Osteocyte (in vitro differentiated cells): ENCODE measurements around the gene MRO. TPM values are rescaled to one million over a fixed set of nuclear protein-coding genes. Genes with fewer than 3 reads are reported as not detected.

Experiments used
- DNase-seq: peaks from one replicate; pipeline ENCODE4 v3.0.0; 2021; ENCODE audit warnings: mixed read lengths; ENCODE audit not compliant: unreplicated experiment; ENCODE audit errors: extremely low spot score
- H3K27ac Mint-ChIP-seq: one replicate; pipeline ENCODE4 v1.8.0; 2021; ENCODE audit warnings: mild to moderate bottlenecking, mixed read lengths; ENCODE audit not compliant: unreplicated experiment
- H3K27me3 Mint-ChIP-seq: one replicate; pipeline ENCODE4 v1.8.0; 2021; ENCODE audit warnings: mixed read lengths; ENCODE audit not compliant: unreplicated experiment
- H3K36me3 Mint-ChIP-seq: one replicate; pipeline ENCODE4 v1.8.0; 2021; ENCODE audit warnings: mixed read lengths; ENCODE audit not compliant: unreplicated experiment
- H3K4me1 Mint-ChIP-seq: one replicate; pipeline ENCODE4 v1.8.0; 2021; ENCODE audit warnings: mixed read lengths; ENCODE audit not compliant: unreplicated experiment
- H3K4me3 Mint-ChIP-seq: one replicate; pipeline ENCODE4 v1.8.0; 2021; ENCODE audit warnings: mild to moderate bottlenecking, moderate library complexity, mixed read lengths; ENCODE audit not compliant: unreplicated experiment
- H3K9me3 Mint-ChIP-seq: one replicate; pipeline ENCODE4 v1.8.0; 2021; ENCODE audit warnings: mixed read lengths; ENCODE audit not compliant: unreplicated experiment
- total RNA-seq: library from RNA; stranded (reverse); gene quantifications from 2 replicates; pipeline ENCODE4 v1.2.1, GENCODE V29; 2021
- TF ChIP-seq, protein P1 (sequence below): fragments of 200-600 bp; sonication (generic); IDR thresholded peaks from 2 replicates; pipeline ENCODE4 v1.5.0; 2021; ENCODE audit warnings: antibody characterized with exemption, mild to moderate bottlenecking, moderate library complexity

Gene MRO
- total RNA-seq, 1 donor from 2014 or later = not detected

DNA sequence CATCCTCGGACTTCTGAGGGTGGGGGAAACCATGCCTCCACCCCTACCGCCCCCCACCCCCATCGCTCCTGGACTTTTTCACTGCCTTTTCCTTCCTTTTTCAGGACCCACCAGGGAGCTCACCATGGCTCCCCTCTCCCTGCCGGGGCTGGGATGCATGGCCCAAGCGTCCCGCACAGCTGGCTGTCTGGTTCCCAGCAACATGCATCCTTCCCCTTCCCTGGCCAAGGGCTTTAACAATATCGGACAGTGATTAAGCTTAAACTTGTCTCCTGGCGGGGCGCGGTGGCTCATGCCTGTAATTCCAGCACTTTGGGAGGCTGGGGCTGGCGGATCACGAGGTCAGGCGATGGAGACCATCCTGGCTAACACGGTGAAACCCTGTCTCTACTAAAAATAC is 44.1 kb downstream of the MRO start:
- H3K27ac Mint-ChIP-seq = no peak overlapping the region
- peaks cover 36% of the 10 kb centered on the region for H3K27me3 Mint-ChIP-seq
- H3K9me3 Mint-ChIP-seq = no peaks in the 10 kb centered on the region
- DNase-seq = no peak
- H3K36me3 Mint-ChIP-seq = no peaks in the 10 kb centered on the region
- TF ChIP-seq, protein P1, sequence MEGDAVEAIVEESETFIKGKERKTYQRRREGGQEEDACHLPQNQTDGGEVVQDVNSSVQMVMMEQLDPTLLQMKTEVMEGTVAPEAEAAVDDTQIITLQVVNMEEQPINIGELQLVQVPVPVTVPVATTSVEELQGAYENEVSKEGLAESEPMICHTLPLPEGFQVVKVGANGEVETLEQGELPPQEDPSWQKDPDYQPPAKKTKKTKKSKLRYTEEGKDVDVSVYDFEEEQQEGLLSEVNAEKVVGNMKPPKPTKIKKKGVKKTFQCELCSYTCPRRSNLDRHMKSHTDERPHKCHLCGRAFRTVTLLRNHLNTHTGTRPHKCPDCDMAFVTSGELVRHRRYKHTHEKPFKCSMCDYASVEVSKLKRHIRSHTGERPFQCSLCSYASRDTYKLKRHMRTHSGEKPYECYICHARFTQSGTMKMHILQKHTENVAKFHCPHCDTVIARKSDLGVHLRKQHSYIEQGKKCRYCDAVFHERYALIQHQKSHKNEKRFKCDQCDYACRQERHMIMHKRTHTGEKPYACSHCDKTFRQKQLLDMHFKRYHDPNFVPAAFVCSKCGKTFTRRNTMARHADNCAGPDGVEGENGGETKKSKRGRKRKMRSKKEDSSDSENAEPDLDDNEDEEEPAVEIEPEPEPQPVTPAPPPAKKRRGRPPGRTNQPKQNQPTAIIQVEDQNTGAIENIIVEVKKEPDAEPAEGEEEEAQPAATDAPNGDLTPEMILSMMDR = no peak
- H3K4me1 Mint-ChIP-seq = no peaks in the 10 kb centered on the region
- H3K4me3 Mint-ChIP-seq = no peak overlapping the region

DNA sequence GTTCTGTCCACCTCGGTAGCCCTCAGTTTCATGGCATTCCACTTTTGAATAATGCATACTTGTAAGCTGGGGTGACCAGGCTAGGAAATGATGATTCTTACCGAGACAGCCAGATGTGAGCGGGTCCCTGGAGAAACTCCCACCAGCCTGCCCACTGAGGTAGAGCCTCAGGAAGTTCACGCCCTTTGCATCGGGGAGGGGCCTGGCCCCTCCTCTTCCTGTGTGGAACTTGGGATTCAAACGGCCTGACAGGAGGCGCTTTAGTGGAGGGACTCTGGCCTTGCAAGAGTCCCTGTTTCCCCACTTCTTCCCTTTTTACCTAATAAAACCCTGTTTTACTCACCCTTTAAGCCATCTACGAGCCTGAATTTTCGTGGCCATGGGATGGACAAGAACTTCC is 44.6 kb downstream of the MRO start:
- Mint-ChIP-seq H3K4me1 (no peaks in the 10 kb centered on the region), H3K9me3 (peaks cover 5% of the 10 kb centered on the region), H3K4me3 (no peak overlapping the region), H3K27ac (no peak overlapping the region), H3K27me3 (peaks cover 36% of the 10 kb centered on the region), H3K36me3 (no peaks in the 10 kb centered on the region)
- TF ChIP-seq, protein P1 = no peak
- DNase-seq = no peak

DNA sequence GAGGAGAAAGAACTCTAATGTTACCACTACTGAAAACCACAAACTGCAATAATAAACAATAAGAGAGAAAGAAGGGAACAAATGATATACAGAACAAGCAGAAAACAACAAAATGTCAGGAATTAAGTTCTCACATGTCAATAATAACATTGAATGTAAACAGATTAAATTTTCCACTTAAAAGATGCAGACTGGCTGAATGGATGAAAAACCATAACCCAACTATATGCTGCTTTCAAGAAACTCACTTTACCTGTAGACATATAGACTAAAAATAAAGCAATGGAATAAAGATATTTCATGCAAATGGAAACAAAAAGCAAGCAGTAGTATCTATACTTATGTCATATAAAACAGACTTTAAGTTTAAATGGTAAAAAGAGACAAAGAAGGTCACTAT is 50.4 kb downstream of the MRO start:
- Mint-ChIP-seq H3K4me1 (no peaks in the 10 kb centered on the region), H3K36me3 (no peaks in the 10 kb centered on the region), H3K27me3 (peaks cover 12% of the 10 kb centered on the region), H3K9me3 (peaks cover 27% of the 10 kb centered on the region), H3K27ac (no peak overlapping the region), H3K4me3 (no peak overlapping the region)
- TF ChIP-seq, protein P1 = no peak
- no peak for DNase-seq

DNA sequence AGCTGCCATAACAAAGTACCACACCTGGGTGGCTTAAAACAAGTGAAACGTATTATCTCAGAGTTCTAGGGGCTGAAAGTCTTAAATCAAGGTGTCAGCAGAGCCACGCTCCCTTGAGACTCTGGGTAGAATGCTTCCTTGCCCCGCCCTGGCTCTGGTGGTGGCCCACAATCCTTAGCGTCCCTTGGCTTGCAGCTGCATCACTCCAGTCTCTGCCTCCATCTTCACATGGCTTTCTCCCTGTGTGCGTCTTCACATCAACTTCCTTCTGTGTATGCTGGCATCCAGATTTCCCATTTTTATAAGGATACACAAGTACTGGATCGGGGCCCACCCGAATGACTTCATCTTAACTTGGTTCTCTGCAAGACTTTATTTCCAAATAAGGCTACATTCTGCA is 62.5 kb downstream of the MRO start:
- Mint-ChIP-seq H3K4me1 (no peaks in the 10 kb centered on the region), H3K9me3 (no peaks in the 10 kb centered on the region)

DNA sequence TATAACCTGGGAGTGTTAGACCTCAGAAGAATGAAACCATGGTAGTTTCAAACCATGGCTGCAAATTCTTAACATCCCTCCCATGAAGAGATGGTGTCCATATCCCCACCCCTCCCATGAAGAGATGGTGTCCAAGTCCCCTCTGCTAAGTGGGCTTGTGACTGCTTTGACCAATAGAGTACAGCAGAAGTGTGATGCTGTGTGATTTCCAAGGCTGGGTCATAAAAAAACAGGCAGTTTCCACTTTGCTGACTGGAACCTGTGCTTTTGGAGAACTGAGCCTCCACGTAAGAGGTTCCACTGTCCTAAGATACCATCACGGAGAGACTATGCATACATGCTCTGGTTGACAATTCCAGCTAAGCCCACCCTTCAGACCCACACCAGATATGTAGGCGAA is 65.5 kb downstream of the MRO start:
- H3K4me1 Mint-ChIP-seq = no peaks in the 10 kb centered on the region
- TF ChIP-seq, protein P1 = no peak
- peaks cover 5% of the 10 kb centered on the region for H3K27me3 Mint-ChIP-seq
- peak; percentile 6 for DNase-seq
- H3K27ac Mint-ChIP-seq = no peak overlapping the region
- H3K9me3 Mint-ChIP-seq = no peaks in the 10 kb centered on the region
- no peak overlapping the region for H3K4me3 Mint-ChIP-seq
- H3K36me3 Mint-ChIP-seq = no peaks in the 10 kb centered on the region

More for the DNA sequence above, 62.5 kb downstream of the MRO start:
- H3K36me3 Mint-ChIP-seq = no peaks in the 10 kb centered on the region
- H3K4me3 Mint-ChIP-seq = no peak overlapping the region
- peaks cover 5% of the 10 kb centered on the region for H3K27me3 Mint-ChIP-seq
- no peak overlapping the region for H3K27ac Mint-ChIP-seq
- TF ChIP-seq, protein P1 = no peak
- no peak for DNase-seq
